ENCODE measurements around the gene TTN.

TTN gene

DNA sequence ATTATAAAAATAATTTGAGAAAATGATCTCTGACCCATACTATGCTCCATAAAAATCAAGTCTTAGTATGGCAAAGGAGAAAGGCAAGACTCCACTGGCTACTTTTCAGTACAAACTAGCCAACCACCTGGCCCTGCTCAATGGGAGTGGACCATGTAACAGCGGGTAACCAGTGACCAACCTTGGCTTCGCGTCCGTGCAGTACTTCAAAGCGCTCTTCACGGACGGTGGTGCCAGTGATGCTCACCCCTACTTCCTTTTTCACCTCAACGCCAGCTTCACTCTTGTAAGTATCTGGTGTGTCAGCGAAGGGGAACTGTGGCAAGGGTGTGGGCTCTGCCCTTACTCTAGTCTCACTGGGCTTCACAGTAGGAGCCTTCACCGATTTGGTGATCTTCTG, 23.3 kb downstream of the TTN start:
- H2AFZ ChIP-seq (ENCODE audit: low read depth, low read length) = no peak overlapping the region
- H3K4me2 ChIP-seq (ENCODE audit: low read length, poor library complexity, severe bottlenecking) = no peak overlapping the region
- H3K4me3 ChIP-seq (ENCODE audit: insufficient read depth in 1 of 2, low read depth in 1 of 2, low read length in 2 of 2) = no peak overlapping the region

DNA sequence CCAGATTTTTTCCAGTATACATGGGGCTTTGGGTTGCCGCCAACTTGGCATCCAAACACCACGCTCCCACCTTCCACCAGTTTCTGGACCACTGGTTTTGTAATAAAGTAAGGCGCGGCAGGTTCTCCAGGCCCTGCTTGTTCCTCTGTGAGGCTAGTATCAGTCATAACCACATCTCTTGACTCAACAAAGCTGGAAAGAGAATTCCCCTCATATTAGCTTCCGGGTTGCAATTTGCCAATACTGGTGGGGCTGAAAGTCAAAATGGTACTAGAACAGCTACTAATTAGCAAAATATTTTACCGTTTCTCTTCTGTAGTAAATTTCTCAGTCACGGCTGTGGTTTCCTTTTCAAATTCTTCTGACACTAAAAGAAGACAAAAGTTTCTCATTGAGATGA, 25.0 kb downstream of the TTN start:
- H3K14ac ChIP-seq (ENCODE audit: low read length in 2 of 2) = no peak overlapping the region
- no peak overlapping the region for H2BK12ac ChIP-seq (ENCODE audit: low read length in 2 of 2)
- no peak overlapping the region for H4K91ac ChIP-seq (ENCODE audit: low read length)

More for the DNA sequence above, 23.3 kb downstream of the TTN start:
- H3K23ac ChIP-seq (ENCODE audit: low read length in 2 of 2) = no peak overlapping the region
- H3K9me3 ChIP-seq (ENCODE audit: control insufficient read depth, low read length) = no peaks in the 10 kb centered on the region
- WGBS = 100% methylated on average over 4 of the region's 10 CpGs
- H3K79me1 ChIP-seq (replicated peaks; ENCODE audit: low read length, poor library complexity, severe bottlenecking) = no peaks in the 10 kb centered on the region
- no peak overlapping the region for H3K9ac ChIP-seq (ENCODE audit: low read length)
- no peak overlapping the region for H3K14ac ChIP-seq (ENCODE audit: low read length in 2 of 2)
- H3K4me1 ChIP-seq (ENCODE audit: control insufficient read depth, insufficient read depth, low read depth, low read length) = no peaks in the 10 kb centered on the region
- H2AK5ac ChIP-seq (ENCODE audit: low read length, severe bottlenecking) = no peak overlapping the region
- no peak overlapping the region for H2BK12ac ChIP-seq (ENCODE audit: low read length in 2 of 2)
- no peak overlapping the region for H4K8ac ChIP-seq (ENCODE audit: low read length)
- H2BK5ac ChIP-seq (ENCODE audit: low read depth, low read length, poor library complexity, severe bottlenecking) = no peak overlapping the region
- H2BK120ac ChIP-seq (ENCODE audit: low read depth, low read length) = no peak overlapping the region
- no peaks in the 10 kb centered on the region for H3K36me3 ChIP-seq (ENCODE audit: control insufficient read depth in 1 of 2, insufficient read depth in 2 of 2, low read depth in 1 of 2, low read length in 2 of 2)
- H3K27me3 ChIP-seq (ENCODE audit: control insufficient read depth in 1 of 2, insufficient read depth in 1 of 2, low read length in 2 of 2) = no peaks in the 10 kb centered on the region
- H3K27ac ChIP-seq (ENCODE audit: low read length, poor library complexity, severe bottlenecking) = no peak overlapping the region
- H4K91ac ChIP-seq (ENCODE audit: low read length) = no peak overlapping the region
- no peak overlapping the region for H3K18ac ChIP-seq (ENCODE audit: low read depth in 1 of 2, low read length in 2 of 2)
- no peak for DNase-seq
- H2BK15ac ChIP-seq (ENCODE audit: low read depth, poor library complexity, severe bottlenecking) = no peak overlapping the region
- no peak overlapping the region for H3K4ac ChIP-seq (ENCODE audit: low read depth in 1 of 2, low read length in 2 of 2)

DNA sequence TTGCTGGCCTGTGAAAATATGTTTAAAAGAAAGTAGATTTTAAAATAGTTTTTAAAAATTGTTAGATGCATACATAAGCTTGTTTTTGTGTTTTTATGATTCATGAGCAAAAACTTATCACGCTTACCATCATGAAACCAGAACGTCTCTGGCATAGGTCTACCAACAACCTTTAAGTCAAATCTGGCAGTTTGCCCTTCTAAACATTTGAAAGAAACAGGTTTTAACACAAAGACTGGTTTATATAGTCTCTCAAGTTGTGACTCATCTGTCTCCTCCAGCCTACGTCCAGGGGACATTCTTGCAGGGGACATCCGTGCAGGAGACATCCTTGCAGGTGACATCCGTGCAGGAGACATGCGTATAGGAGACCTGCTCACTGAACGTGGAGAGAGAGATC, 29.6 kb downstream of the TTN start:
- Histone ChIP-seq H2AK5ac (ENCODE audit: low read length, severe bottlenecking) (no peak overlapping the region), H3K4me3 (ENCODE audit: insufficient read depth in 1 of 2, low read depth in 1 of 2, low read length in 2 of 2) (no peak overlapping the region)
- 73% methylated on average over 7 of the region's 7 CpGs for WGBS

More for the DNA sequence above, 25.0 kb downstream of the TTN start:
- Histone ChIP-seq H2AK5ac (ENCODE audit: low read length, severe bottlenecking) (no peak overlapping the region), H2AFZ (ENCODE audit: low read depth, low read length) (no peak overlapping the region), H3K9ac (ENCODE audit: low read length) (no peak overlapping the region), H4K8ac (ENCODE audit: low read length) (no peak overlapping the region), H3K27ac (ENCODE audit: low read length, poor library complexity, severe bottlenecking) (no peak overlapping the region), H3K23ac (ENCODE audit: low read length in 2 of 2) (no peak overlapping the region), H3K4ac (ENCODE audit: low read depth in 1 of 2, low read length in 2 of 2) (no peak overlapping the region), H2BK5ac (ENCODE audit: low read depth, low read length, poor library complexity, severe bottlenecking) (no peak overlapping the region), H3K4me2 (ENCODE audit: low read length, poor library complexity, severe bottlenecking) (no peak overlapping the region), H3K27me3 (ENCODE audit: control insufficient read depth in 1 of 2, insufficient read depth in 1 of 2, low read length in 2 of 2) (no peaks in the 10 kb centered on the region), H2BK120ac (ENCODE audit: low read depth, low read length) (no peak overlapping the region), H2BK15ac (ENCODE audit: low read depth, poor library complexity, severe bottlenecking) (no peak overlapping the region), H3K4me1 (ENCODE audit: control insufficient read depth, insufficient read depth, low read depth, low read length) (no peaks in the 10 kb centered on the region), H3K18ac (ENCODE audit: low read depth in 1 of 2, low read length in 2 of 2) (no peak overlapping the region), H3K9me3 (ENCODE audit: control insufficient read depth, low read length) (no peaks in the 10 kb centered on the region), H3K79me1 (replicated peaks; ENCODE audit: low read length, poor library complexity, severe bottlenecking) (no peaks in the 10 kb centered on the region), H3K36me3 (ENCODE audit: control insufficient read depth in 1 of 2, insufficient read depth in 2 of 2, low read depth in 1 of 2, low read length in 2 of 2) (no peaks in the 10 kb centered on the region), H3K4me3 (ENCODE audit: insufficient read depth in 1 of 2, low read depth in 1 of 2, low read length in 2 of 2) (no peak overlapping the region)
- WGBS = 91% methylated on average over 5 of the region's 7 CpGs
- DNase-seq = no peak

DNA sequence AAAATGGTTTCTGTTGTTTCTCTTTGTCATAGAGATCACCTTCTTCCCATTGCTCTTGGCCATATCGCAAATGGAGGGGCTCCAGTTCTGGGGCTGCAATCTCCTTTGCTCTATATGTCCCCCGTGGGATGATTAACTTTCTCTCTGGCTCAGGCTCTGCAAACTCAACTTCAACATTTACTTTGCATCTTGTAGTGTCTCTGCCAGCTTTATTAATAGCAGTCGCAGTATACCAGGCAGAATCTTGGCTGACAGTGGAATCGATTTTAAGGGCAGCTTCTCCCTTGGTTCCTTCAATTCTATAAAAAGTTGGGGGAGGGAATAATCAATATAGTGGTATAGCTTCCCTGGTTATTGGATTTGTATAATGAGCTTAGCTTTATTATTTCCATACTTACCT, 30.5 kb downstream of the TTN start:
- 85% methylated on average over 4 of the region's 4 CpGs for WGBS
- no peak overlapping the region for H3K4ac ChIP-seq (ENCODE audit: low read depth in 1 of 2, low read length in 2 of 2)
- no peak overlapping the region for H3K23ac ChIP-seq (ENCODE audit: low read length in 2 of 2)

More for the DNA sequence above, 29.6 kb downstream of the TTN start:
- no peak overlapping the region for H4K91ac ChIP-seq (ENCODE audit: low read length)
- no peak overlapping the region for H4K8ac ChIP-seq (ENCODE audit: low read length)
- H2BK5ac ChIP-seq (ENCODE audit: low read depth, low read length, poor library complexity, severe bottlenecking) = no peak overlapping the region
- no peaks in the 10 kb centered on the region for H3K4me1 ChIP-seq (ENCODE audit: control insufficient read depth, insufficient read depth, low read depth, low read length)
- no peak overlapping the region for H3K9ac ChIP-seq (ENCODE audit: low read length)
- no peaks in the 10 kb centered on the region for H3K79me1 ChIP-seq (replicated peaks; ENCODE audit: low read length, poor library complexity, severe bottlenecking)
- H3K27me3 ChIP-seq (ENCODE audit: control insufficient read depth in 1 of 2, insufficient read depth in 1 of 2, low read length in 2 of 2) = no peaks in the 10 kb centered on the region
- H2BK15ac ChIP-seq (ENCODE audit: low read depth, poor library complexity, severe bottlenecking) = no peak overlapping the region
- H3K18ac ChIP-seq (ENCODE audit: low read depth in 1 of 2, low read length in 2 of 2) = no peak overlapping the region
- no peak overlapping the region for H3K23ac ChIP-seq (ENCODE audit: low read length in 2 of 2)
- H3K14ac ChIP-seq (ENCODE audit: low read length in 2 of 2) = no peak overlapping the region
- no peak overlapping the region for H2BK120ac ChIP-seq (ENCODE audit: low read depth, low read length)
- no peak overlapping the region for H2AFZ ChIP-seq (ENCODE audit: low read depth, low read length)
- no peak overlapping the region for H3K4me2 ChIP-seq (ENCODE audit: low read length, poor library complexity, severe bottlenecking)
- H3K27ac ChIP-seq (ENCODE audit: low read length, poor library complexity, severe bottlenecking) = no peak overlapping the region
- H3K9me3 ChIP-seq (ENCODE audit: control insufficient read depth, low read length) = peaks cover 24% of the 10 kb centered on the region
- H2BK12ac ChIP-seq (ENCODE audit: low read length in 2 of 2) = no peak overlapping the region
- no peaks in the 10 kb centered on the region for H3K36me3 ChIP-seq (ENCODE audit: control insufficient read depth in 1 of 2, insufficient read depth in 2 of 2, low read depth in 1 of 2, low read length in 2 of 2)
- H3K4ac ChIP-seq (ENCODE audit: low read depth in 1 of 2, low read length in 2 of 2) = no peak overlapping the region
- no peak for DNase-seq

More for the DNA sequence above, 30.5 kb downstream of the TTN start:
- no peak overlapping the region for H3K4me3 ChIP-seq (ENCODE audit: insufficient read depth in 1 of 2, low read depth in 1 of 2, low read length in 2 of 2)
- no peak overlapping the region for H3K14ac ChIP-seq (ENCODE audit: low read length in 2 of 2)
- H3K79me1 ChIP-seq (replicated peaks; ENCODE audit: low read length, poor library complexity, severe bottlenecking) = no peaks in the 10 kb centered on the region
- DNase-seq = no peak
- H3K36me3 ChIP-seq (ENCODE audit: control insufficient read depth in 1 of 2, insufficient read depth in 2 of 2, low read depth in 1 of 2, low read length in 2 of 2) = no peaks in the 10 kb centered on the region
- peaks cover 30% of the 10 kb centered on the region for H3K9me3 ChIP-seq (ENCODE audit: control insufficient read depth, low read length)
- H3K18ac ChIP-seq (ENCODE audit: low read depth in 1 of 2, low read length in 2 of 2) = no peak overlapping the region
- H3K27ac ChIP-seq (ENCODE audit: low read length, poor library complexity, severe bottlenecking) = no peak overlapping the region
- no peaks in the 10 kb centered on the region for H3K4me1 ChIP-seq (ENCODE audit: control insufficient read depth, insufficient read depth, low read depth, low read length)
- H2AFZ ChIP-seq (ENCODE audit: low read depth, low read length) = no peak overlapping the region
- no peaks in the 10 kb centered on the region for H3K27me3 ChIP-seq (ENCODE audit: control insufficient read depth in 1 of 2, insufficient read depth in 1 of 2, low read length in 2 of 2)
- no peak overlapping the region for H2BK5ac ChIP-seq (ENCODE audit: low read depth, low read length, poor library complexity, severe bottlenecking)
- no peak overlapping the region for H2AK5ac ChIP-seq (ENCODE audit: low read length, severe bottlenecking)
- no peak overlapping the region for H3K4me2 ChIP-seq (ENCODE audit: low read length, poor library complexity, severe bottlenecking)
- no peak overlapping the region for H2BK12ac ChIP-seq (ENCODE audit: low read length in 2 of 2)
- no peak overlapping the region for H2BK120ac ChIP-seq (ENCODE audit: low read depth, low read length)
- H2BK15ac ChIP-seq (ENCODE audit: low read depth, poor library complexity, severe bottlenecking) = no peak overlapping the region
- no peak overlapping the region for H4K8ac ChIP-seq (ENCODE audit: low read length)
- no peak overlapping the region for H3K9ac ChIP-seq (ENCODE audit: low read length)
- H4K91ac ChIP-seq (ENCODE audit: low read length) = no peak overlapping the region

All from mesenchymal stem cell (in vitro differentiated cells and primary cell).